Daoy (cell line): Measurements from ENCODE around the gene RBM4B. TPM values are rescaled to one million over a fixed set of nuclear protein-coding genes. Genes with fewer than 3 reads are reported as not detected.

Source experiments
- total RNA-seq: library from RNA; depleted of rRNA; stranded (reverse); fragments of >200 nt; shearing (Covaris generic); gene quantifications from 2 replicates; pipeline ENCODE4 v1.2.3, GENCODE V29; 2014; rRNA removed

RBM4B gene
- total RNA-seq, 1 experiment from 2014 or later: 12.9 TPM

Other genes starting within 250 kb of the RBM4B start
- gene MRPL11, start 239.0 kb downstream of the RBM4B start, total RNA-seq: 107 and 157 TPM in 2 replicates
- 1.8 and 2.1 TPM in 2 replicates for gene PELI3, start 211.0 kb downstream of the RBM4B start, total RNA-seq
- gene DPP3, start 197.5 kb downstream of the RBM4B start, total RNA-seq: 77.5 and 84.0 TPM in 2 replicates
- 3.9 and 15.7 TPM in 2 replicates for gene BBS1, start 167.3 kb downstream of the RBM4B start, total RNA-seq
- 8.7 and 10.6 TPM in 2 replicates for gene ZDHHC24, start 131.8 kb downstream of the RBM4B start, total RNA-seq
- not detected in 2 replicates for gene ACTN3, start 131.0 kb downstream of the RBM4B start, total RNA-seq
- gene CTSF, start 109.3 kb downstream of the RBM4B start, total RNA-seq: 7.5 and 9.5 TPM in 2 replicates
- 0.27 TPM in 1 of 2 replicates, not detected in the other for gene CCDC87, start 84.8 kb downstream of the RBM4B start, total RNA-seq
- gene CCS, start 84.7 kb downstream of the RBM4B start, total RNA-seq: 15.0 and 18.1 TPM in 2 replicates
- 37.5 and 45.5 TPM in 2 replicates for gene RBM14, start 61.3 kb downstream of the RBM4B start, total RNA-seq
- gene RBM4, start 39.2 kb downstream of the RBM4B start, total RNA-seq: 87.1 and 107 TPM in 2 replicates
- gene SPTBN2, start 51.3 kb upstream of the RBM4B start, total RNA-seq: 28.5 and 37.1 TPM in 2 replicates
- gene RCE1, start 165.6 kb upstream of the RBM4B start, total RNA-seq: 21.3 and 24.2 TPM in 2 replicates
- 21.5 and 23.9 TPM in 2 replicates for gene LRFN4, start 179.2 kb upstream of the RBM4B start, total RNA-seq